Peyer's patch (tissue), 4 donors: ENCODE results near the gene PSMG4. TPM values are rescaled to one million over a fixed set of nuclear protein-coding genes. Genes with fewer than 3 reads are reported as not detected.

ENCODE experiments used
- DNase-seq, 3 donors: peaks; one replicate each; pipeline ENCODE4 v3.0.0-alpha.2; 2017 to 2019
- H3K27ac ChIP-seq, 4 donors: fragments of 200-600 bp; sonication (generic); one replicate each; pipeline ENCODE4 v1.5.1; 2016 to 2019
- H3K27me3 ChIP-seq, 2 donors: fragments of 200-600 bp; sonication (generic); one replicate each; pipeline ENCODE4 v1.5.1; 2019
- H3K36me3 ChIP-seq, 3 donors: fragments of 200-600 bp; sonication (generic); one replicate each; pipeline ENCODE4 v1.5.1; 2016 to 2019
- H3K4me1 ChIP-seq, 4 donors: fragments of 200-600 bp; sonication (generic); one replicate each; pipeline ENCODE4 v1.5.1; 2016 to 2019
- H3K4me3 ChIP-seq, 4 donors: fragments of 200-600 bp; sonication (generic); 1 replicate in 3 of 4; 2 replicates in 1 of 4; pipeline ENCODE4 v1.5.1; 2016 to 2019; ENCODE audit warnings: mild to moderate bottlenecking in 1 of 4
- H3K9me3 ChIP-seq, 4 donors: fragments of 200-600 bp; sonication (generic); one replicate each; pipeline ENCODE4 v1.5.1; 2016 to 2019; ENCODE audit warnings: mild to moderate bottlenecking in 1 of 4
- CTCF ChIP-seq, 6 experiments: fragments of 450-650 bp in 4 of 6; fragments of 200-600 bp in 2 of 6; sonication (generic) in 1 of 6; IDR thresholded peaks; one replicate each; pipeline ENCODE4 v1.5.1; 2017 to 2019; ENCODE audit warnings: antibody characterized with exemption in 6 of 6, mild to moderate bottlenecking in 3 of 6, moderate library complexity in 1 of 6
- POLR2A ChIP-seq, 2 donors: fragments of 450-650 bp; IDR thresholded peaks; one replicate each; pipeline ENCODE4 v1.5.1; 2017; ENCODE audit warnings: antibody characterized with exemption in 2 of 2, mild to moderate bottlenecking in 2 of 2, moderate library complexity in 2 of 2
- total RNA-seq, 4 donors: library from RNA; depleted of rRNA; stranded (reverse); fragments of >200 nt; gene quantifications; one replicate each; pipeline ENCODE4 v1.1.0, GENCODE V29; 2016

The PSMG4 gene
- total RNA-seq, 4 donors from 2014 or later = 6.6 to 16.8 (median 15.9) TPM

- H3K27me3 ChIP-seq = no peaks in the 10 kb centered on the region
- H3K36me3 ChIP-seq = peaks cover 0 to 65% (median 0%) of the 10 kb centered on the region in 3 donors
- H3K4me3 ChIP-seq = no peak overlapping the region
- H3K9me3 ChIP-seq = no peaks in the 10 kb centered on the region
- DNase-seq = peak in 2 of 3 donors; percentile 40 to 43
- no peak overlapping the region for H3K27ac ChIP-seq
- TF ChIP-seq CTCF (IDR thresholded peaks at IDR 0.05) (no peak), POLR2A (IDR thresholded peaks at IDR 0.05) (no peak)
- H3K4me1 ChIP-seq = no peaks in the 10 kb centered on the region
These were observed 22.2 kb downstream of the PSMG4 start for GRCh38 chr6:3280866-3281465.

- DNase-seq = peak in 2 of 3 donors; percentile 31 to 37
- TF ChIP-seq POLR2A (IDR thresholded peaks at IDR 0.05) (no peak), CTCF (IDR thresholded peaks at IDR 0.05) (no peak)
- Histone ChIP-seq H3K4me1 (no peaks in the 10 kb centered on the region), H3K4me3 (no peak overlapping the region), H3K27me3 (no peaks in the 10 kb centered on the region), H3K9me3 (no peaks in the 10 kb centered on the region), H3K36me3 (peaks cover 0 to 74% (median 0%) of the 10 kb centered on the region in 3 donors), H3K27ac (peak overlapping the region in 1 of 4 donors; percentile 33)
These were observed 23.1 kb downstream of the PSMG4 start for GRCh38 chr6:3281631-3282475.

GRCh38 chr6:3282476-3283236 is 23.9 kb downstream of the PSMG4 start:
- Histone ChIP-seq H3K27me3 (no peaks in the 10 kb centered on the region), H3K27ac (peak overlapping the region in 1 of 4 donors; percentile 33), H3K9me3 (no peaks in the 10 kb centered on the region), H3K4me3 (no peak overlapping the region), H3K4me1 (no peaks in the 10 kb centered on the region), H3K36me3 (peaks cover 0 to 73% (median 0%) of the 10 kb centered on the region in 3 donors)
- TF ChIP-seq CTCF (IDR thresholded peaks at IDR 0.05) (no peak), POLR2A (IDR thresholded peaks at IDR 0.05) (no peak)
- peak in 2 of 3 donors; percentile 28 to 39 for DNase-seq

GRCh38 chr6:3283241-3283640 is 24.5 kb downstream of the PSMG4 start:
- Histone ChIP-seq H3K4me1 (no peaks in the 10 kb centered on the region), H3K9me3 (no peaks in the 10 kb centered on the region), H3K27me3 (no peaks in the 10 kb centered on the region), H3K4me3 (no peak overlapping the region), H3K36me3 (peaks cover 0 to 68% (median 0%) of the 10 kb centered on the region in 3 donors), H3K27ac (no peak overlapping the region)
- no peak for TF ChIP-seq POLR2A (IDR thresholded peaks at IDR 0.05)
- no peak for TF ChIP-seq CTCF (IDR thresholded peaks at IDR 0.05)
- peak in 1 of 3 donors; percentile 35 for DNase-seq

- H3K4me1 ChIP-seq = no peaks in the 10 kb centered on the region
- H3K27me3 ChIP-seq = no peaks in the 10 kb centered on the region
- peak in 2 of 3 donors; percentile 44 for DNase-seq
- no peak overlapping the region for H3K4me3 ChIP-seq
- TF ChIP-seq CTCF (IDR thresholded peaks at IDR 0.05) = no peak
- H3K9me3 ChIP-seq = no peaks in the 10 kb centered on the region
- H3K36me3 ChIP-seq = peaks cover 0 to 67% (median 0%) of the 10 kb centered on the region in 3 donors
- H3K27ac ChIP-seq = no peak overlapping the region
These were observed 25.1 kb downstream of the PSMG4 start for GRCh38 chr6:3283641-3284435.
